ENCODE measurements around the gene CSRNP3.

The CSRNP3 gene, protein sequence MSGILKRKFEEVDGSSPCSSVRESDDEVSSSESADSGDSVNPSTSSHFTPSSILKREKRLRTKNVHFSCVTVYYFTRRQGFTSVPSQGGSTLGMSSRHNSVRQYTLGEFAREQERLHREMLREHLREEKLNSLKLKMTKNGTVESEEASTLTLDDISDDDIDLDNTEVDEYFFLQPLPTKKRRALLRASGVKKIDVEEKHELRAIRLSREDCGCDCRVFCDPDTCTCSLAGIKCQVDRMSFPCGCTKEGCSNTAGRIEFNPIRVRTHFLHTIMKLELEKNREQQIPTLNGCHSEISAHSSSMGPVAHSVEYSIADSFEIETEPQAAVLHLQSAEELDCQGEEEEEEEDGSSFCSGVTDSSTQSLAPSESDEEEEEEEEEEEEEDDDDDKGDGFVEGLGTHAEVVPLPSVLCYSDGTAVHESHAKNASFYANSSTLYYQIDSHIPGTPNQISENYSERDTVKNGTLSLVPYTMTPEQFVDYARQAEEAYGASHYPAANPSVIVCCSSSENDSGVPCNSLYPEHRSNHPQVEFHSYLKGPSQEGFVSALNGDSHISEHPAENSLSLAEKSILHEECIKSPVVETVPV

DNA sequence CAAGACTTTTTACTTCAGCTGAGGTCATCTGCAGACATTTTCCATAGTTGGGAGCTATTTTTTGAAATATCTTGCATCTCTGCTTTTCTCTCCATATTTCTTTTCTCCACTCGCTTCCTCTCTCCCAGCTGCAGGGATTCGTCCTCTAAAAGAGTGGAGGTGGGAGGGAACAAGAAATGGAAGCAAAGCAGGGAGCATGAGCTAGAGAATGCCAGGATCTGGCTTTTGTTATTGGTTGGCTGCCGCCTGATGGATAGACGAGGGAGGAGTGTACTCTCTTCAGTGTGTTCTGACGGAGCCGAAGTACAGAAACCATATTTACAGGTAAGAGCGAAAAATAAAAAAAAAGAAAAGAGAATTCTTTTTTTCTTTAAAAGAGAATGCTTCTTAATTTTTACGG lies at the start of gene CSRNP3:
CSRNP3 (plus strand) TSS at position 282 of the 400 bp plus-strand sequence. CDS start 125,368 bp downstream, outside the sequence.
- peak; percentile 99 for FAIRE-seq

DNA sequence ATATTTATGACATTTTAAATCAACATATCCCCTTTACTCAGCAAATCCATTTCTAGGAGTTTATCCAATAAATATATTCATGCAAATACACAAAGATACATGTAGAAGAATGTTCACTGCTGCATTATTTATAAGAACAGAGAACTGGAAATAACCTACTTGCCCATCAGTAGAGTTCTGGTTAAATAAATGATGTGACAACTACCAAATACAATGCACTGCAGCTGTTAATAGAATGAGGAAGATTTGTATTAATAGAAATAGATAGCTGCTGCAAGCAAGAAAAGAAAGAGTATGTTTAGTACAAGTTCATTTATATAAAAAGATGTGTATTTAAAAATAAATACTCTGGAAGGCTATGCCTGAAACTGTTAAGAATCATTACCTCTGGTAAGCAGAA lies 49.3 kb upstream of the CSRNP3 start:
- FAIRE-seq = no peak

DNA sequence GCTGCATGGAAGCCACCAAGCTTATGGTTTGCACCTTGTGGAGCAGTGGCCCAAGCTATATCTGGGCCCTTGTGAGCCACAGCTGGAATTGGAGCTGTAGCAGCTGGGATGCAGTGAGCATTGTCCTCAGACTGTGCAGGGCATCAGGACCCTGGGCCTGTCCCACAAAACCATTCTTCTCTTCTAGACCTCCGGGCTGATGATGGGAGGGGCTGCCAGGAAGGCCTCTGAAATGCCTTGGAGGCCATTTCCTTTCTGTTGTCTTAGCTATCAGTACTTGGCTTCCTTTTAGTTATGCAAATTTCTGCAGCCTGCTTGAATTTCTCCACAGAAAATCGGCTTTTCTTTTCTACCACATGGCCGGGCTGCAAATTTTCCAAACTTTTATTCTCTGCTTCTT lies 46.4 kb upstream of the CSRNP3 start:
- FAIRE-seq = no peak

DNA sequence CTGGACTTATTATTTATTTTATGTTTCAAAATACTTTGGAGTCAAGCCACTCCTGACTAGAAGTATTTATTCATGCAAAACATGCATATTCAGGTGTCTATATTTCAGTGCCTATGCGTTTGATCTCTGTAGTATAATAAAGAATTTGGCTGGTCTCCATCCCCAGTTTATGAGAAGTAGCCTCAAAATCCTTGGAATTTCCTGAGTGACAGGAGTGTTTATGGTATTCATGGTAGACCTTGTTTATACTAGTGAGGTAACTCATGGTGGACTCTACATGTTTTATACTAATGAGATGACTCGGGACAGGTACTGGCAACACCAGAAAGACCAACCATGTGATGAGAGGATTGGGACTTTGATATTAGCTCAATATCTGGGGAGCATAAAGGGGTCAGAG lies 43.9 kb upstream of the CSRNP3 start:
- no peak for FAIRE-seq

DNA sequence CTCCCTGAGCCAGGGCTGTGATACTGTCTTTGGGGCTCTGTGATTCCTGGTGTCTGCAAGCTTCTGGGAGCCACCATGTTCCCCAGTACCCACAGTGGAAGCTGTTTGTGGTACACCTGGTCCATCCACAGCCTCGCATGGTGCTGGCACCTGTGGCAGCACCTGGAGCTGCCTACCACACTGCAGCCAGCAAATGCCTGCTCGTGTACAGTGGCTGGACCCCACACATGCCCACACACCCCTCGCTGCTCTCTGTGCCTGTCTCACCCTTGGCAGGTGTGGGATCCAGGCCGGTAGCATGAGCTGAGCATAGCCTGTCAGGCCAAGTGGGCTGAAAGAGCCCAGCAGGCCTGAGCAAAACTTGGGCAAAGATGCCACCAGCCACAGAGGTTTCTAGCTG lies 41.8 kb upstream of the CSRNP3 start:
- FAIRE-seq = no peak

DNA sequence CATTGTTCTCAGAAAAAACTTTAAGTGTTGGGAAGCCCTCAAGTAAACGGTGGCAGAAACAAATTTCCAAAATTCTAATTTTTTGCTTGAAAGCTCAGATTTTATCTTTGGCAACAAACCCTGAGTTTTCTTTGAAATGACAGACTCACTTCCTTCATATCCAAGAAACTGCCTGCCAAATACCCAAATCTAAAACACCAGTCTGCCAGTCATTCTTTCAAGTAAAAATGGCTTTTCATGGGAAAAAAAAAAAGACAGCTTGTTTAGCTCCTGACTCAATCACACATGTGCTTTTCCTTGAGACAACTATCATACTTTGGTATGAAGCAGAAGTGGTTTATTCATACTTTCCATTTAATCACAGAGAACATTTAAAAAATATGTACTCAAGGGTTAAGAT lies 40.6 kb upstream of the CSRNP3 start:
- no peak for FAIRE-seq

DNA sequence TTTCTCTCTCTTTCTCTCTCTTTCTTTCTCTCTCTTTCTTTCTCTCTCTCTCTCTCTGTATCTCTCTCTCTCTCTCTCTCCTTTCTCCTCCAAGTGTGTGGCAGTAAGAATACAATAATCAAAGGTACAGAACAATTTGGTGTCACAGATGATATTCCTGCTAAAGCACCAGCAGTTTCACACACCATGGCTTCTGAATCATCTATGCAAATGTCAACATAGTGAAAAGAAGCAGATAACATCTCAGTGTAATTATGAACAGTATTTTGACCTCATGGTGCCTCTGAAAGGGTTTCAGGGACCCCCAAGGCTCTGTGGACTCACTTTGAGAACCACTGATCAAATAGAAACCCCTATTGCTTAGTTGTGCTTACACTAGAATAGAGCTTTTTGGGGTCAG lies 38.5 kb upstream of the CSRNP3 start:
- no peak for FAIRE-seq

DNA sequence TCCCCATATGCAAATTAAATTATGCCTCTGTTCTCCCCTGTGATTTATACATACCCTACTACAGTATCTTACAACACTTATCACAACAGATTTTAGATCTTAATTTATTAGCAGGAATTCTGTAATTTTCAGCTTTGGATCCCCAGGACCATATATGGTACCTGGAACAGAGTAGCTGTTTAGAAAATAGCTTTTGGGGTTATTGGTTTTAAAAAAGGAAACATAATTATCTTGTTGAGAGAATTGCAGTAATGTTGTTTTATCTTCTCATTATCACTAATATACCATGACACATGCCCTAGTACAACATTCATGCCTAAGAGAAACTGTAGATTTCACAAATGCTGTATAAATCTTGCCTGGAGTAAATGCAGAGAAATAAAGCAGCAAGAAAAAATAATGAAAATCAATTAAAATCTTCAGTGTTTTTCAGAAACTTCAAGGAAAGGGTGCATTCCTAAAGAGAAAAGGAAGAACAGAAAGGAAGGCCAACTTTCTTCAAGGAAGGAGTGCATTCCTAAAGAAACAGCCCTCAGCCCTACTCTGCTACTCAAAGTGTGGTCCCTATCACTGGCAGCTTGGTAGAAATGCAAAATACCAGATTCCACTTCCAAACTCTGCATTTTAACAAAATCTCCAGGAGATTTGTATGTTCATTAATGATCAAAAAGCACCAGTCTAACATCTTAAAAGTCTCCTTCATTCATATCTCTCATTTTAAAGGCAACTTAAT lies 37.1 kb upstream of the CSRNP3 start:
- FAIRE-seq = no peak

DNA sequence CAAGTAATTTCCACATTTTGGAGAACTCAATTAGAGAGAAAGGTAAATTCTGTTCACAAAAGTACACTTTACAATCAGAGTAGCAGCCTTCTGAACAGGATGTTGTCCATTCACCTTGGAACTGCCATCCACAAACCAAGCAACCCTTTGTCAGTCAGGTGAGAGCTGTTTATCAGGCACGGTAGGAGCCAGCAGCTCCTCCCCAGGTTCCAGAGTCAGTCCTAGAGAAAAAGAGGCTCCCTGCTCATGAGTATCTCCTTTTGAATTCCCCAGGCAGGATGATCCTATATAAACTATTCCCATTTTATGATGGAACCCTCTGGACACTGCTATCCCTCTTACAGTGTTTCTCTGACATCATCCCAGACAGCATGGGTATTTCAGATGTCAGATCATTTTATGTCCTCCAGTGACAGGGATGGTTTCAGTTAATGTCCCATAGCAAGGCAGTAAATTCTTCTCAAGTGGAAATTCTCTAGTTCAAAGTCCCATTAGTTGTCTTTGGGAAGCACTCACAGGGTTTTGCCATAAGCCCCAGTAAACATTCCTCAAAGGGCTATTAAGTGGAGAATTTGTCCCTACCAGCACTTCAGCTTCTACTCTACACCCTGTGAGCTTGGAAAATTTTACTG lies 34.5 kb upstream of the CSRNP3 start:
- no peak for FAIRE-seq

DNA sequence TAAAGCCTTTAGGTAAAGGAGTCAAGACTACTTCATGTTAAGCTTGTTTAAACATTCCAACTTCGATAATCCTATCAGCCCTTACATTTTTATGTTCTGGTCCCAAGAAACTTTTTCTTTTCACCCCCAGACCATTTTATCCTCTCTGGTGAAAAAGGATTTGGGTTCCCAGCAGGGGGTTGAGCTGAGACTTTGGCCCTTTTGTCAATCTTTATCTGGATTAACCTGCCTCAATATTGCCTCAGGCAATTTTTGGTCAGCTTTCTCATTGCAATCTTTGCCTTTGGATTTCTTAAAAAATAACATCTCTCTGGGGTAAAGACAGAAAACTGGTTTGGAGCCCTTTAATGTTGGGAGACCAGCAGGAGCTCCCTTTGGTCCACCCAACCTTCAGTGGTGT lies 33.9 kb upstream of the CSRNP3 start:
- no peak for FAIRE-seq

DNA sequence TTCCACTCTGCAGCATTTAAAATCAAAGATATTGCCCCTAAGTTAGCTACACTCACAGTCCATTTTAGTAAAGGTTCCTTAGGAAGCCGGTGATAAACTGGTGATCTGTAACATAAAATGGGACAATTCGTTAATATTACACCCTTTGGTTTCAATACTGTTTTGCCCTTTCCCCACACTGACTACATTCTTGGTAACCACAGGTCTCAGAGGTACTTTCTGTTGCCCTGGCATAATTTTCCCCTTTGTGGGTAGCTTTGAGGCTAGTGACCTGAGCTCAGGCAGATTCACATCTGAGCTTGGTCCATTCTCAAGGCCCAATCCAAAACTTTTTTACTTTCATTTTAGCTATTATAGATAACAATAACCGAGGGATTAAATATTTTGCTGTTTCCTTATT lies 32.9 kb upstream of the CSRNP3 start:
- no peak for FAIRE-seq

DNA sequence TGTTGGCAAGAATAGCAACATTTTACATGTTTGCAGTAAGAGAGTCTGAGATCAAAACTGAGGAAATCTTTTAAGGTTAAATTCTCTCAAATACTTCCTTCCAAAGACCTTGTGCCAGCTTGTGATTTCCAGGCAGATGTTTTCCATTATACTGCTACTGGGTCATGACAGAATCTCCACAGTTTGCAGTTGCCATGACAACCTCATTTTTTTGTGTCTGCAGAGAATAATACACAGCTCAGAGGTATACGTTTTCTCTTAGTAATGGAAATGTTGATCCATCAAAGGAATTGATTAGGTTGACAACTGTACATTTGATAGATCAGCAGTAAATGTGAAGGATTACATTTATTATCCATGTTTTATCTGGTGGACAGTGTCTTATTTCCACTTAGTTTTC lies 29.1 kb upstream of the CSRNP3 start:
- peak; percentile 65 for FAIRE-seq

DNA sequence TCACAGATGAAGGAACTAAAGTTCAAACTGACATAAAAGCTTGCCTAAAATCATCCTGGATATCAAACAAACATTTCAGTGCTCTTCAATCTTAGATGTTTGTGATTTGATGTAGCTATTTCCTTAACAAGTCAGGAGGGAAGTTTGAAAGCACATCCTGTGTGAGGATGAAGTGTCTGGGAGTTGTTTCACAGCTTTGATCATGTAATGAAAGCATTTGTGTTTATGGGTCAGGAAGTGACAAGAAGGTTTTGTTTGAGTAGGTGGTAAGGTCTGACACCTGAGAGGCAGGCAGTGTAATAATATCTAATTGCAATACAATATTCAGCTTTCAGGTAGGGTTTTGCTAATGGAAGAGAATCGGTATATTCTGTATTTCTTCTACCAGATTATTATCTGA lies 26.0 kb upstream of the CSRNP3 start:
- FAIRE-seq = no peak

DNA sequence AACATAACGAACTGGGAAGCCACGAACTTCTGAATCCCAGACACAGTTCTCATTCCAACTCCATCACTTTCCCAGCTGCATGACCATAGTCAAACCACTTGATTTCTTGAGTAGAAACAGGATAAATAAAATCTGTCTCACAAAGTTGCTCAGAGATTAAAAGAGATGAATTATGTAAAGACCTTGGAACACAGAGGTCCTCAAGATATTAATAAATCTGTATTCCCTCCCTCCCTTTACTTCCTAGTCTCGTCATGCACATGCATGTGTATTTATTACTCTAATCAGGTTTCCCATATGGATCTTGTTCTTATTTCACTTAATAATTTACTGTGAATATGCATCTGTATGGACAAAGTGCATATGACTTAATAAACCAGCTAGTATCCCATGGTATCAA lies 21.1 kb upstream of the CSRNP3 start:
- FAIRE-seq = no peak

DNA sequence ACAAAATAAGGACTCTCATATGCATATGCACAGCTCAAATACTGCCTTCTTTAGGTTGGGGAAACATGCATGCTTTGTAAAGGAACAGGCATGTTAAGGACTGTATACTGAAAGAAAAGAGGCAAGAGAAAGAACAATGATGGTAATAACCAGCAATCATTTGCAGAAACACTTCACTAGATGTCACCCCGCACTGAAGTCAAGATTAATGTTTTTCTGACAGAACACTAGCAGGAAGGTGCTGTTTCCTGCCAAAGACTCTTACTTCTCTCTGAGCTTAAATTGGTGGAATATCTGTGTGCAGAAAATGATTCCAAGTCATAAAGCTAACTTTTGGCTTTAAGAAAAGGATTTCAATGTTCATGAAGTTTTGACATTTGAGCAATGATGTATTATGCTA lies 19.3 kb upstream of the CSRNP3 start:
- FAIRE-seq = no peak

DNA sequence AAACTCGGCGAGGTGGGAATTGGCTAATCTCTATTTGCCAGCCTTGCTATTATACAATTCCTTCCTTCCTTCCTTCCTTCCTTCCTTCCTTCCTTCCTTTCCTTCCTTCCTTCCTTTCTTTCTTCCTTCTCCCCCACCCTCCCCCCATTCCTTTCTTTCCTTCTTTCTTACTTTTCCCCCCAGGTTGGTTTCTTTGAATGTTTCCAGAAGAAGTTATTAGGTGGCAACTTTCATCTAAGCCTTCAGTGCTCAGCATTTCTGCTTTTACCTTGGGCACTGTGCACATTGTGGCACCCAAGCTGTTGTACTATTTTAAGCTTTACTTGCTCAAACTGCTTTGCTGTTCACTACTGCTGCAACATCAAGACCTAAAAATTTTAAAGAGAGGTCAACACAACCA lies 17.2 kb upstream of the CSRNP3 start:
- FAIRE-seq = no peak

DNA sequence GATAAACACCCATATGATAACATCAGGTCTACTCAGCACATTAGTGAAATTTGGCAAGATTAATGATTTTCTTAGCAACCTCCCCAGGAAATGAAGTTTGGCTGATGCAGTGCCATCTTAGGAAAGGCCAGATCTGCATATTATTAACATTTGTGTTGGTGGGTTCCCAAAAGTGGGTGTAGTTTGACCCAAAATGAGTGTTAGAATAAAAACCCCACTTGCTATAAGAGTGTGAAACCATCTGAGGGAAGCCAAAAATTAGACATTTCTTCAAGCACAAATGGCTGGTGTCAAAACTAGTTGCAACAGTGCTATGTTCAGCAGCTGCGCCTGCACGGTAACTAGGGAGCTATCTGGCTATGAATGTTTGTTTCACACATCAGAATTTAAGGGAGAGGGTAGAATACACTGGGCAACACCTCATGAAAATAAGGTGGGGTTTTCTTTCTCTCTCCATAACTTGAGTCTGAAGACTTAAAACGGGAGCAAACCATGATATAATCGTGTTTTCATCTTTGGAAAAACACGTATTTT lies 15.9 kb upstream of the CSRNP3 start:
- FAIRE-seq = no peak

DNA sequence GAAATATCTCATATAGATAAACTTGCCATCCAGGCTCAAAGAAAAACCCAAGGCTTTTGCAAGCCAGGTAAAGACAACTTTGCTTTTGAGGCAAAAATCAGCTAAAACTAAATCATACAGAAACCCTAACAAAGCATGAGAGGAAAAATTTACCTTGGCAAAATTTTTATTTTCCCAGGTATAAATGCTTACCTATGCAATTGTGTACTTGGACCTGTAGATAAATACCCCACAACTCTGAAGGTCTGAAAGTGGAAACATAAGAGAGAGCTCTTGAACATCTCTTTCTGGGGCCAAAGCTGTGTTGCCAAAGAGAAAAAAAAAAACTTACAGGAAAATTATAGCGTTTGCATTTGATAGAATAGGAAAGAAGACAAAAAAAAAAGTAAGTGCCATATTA lies 14.6 kb upstream of the CSRNP3 start:
- no peak for FAIRE-seq

DNA sequence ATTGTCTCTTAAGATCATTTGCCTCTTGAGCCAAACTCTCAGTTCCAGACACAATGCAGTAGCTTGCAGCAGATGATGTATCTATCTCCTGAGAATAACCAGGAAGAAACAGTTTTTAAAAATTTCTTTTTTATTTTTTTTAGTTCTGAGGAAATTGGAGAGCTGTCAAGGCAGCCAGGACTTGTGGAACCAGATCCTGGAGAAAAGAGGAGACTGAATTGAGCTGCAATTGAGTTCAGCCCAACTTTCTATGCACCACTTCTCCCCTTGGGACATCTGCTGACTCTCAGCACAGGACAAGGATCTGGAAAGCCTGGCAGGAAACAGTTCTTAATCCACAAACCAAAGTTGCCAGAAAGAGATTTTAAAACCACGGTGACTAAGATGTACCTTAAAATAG lies 13.5 kb upstream of the CSRNP3 start:
- no peak for FAIRE-seq

DNA sequence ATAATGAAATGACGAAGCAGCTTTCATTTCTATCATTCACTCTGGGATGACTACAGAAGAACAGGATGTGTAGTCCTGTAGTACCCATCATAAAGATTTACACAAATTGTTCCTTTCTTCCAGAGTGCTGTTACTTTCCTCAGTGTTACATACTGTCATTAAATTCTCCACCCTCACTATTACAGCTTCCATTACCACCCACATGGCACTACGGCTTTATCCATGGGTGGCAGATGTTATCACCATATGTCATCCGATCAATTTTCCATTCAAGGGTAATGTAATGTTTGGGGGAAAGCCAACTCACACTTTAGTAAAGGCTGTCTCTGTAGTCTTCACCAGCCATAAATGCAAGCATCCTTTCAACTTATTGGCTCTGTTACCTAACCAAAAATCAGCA lies 7.1 kb upstream of the CSRNP3 start:
- FAIRE-seq = no peak

DNA sequence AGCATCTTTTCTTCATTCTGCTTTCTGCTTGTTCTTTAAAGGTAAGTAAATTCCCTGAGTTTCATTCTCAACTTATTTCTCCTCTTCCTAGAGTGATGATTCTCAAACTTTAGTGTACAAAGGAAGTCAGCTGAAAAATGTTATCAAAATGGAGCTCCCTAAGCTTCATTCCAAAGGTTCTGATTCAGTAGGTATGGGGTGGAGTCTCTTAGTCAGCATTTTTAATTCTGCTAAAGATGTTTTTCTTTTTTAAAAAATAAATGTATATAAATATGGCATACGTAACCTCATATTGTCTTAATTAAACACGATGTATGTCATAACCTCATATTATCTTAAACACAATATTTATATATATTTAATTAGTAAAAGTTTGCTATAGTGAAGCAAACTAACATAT lies 3.1 kb upstream of the CSRNP3 start:
- FAIRE-seq = no peak

DNA sequence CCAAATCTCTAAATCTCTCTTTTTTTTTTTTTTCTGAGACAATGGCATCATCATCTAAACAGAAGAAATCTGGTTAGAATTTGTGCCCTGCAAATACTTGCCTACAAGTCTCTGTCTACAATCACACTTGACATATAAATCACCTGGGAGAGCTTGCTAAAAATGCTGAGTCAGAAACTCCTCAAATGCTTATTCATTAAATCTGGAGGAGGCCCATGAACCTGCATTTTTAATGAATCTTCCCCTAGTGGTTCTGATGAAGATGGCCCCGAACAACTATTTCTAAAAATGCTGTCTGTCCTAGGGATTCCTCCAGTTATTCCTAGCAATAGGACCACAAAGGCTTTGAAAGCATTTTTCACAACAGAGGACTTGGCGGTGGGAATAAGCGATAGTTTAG lies 1.6 kb upstream of the CSRNP3 start:
- no peak for FAIRE-seq

DNA sequence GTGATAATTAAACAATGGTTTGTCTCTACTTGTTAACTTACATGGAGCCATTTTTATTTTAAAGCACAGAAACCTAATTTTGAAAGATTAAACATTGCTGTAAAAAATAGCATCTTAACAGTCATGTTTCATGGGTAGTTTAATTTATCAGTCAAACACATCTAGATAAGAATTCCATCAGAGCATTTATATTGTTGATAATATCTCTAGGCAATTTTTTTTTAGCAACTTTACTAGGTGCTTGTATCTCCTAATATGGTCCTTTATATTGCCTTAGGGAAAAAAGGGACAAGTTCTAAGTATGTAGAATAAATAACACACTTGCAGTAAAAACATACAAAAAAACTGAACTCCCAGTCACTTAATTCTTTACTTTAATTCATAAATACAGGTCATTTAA lies 863 bp downstream of the CSRNP3 start:
- FAIRE-seq = no peak

Measured in endometrium (tissue), 2 donors.